Glutamatergic neuron (in vitro differentiated cells): Measurements from ENCODE around the gene AHNAK2. TPM values are rescaled to one million over a fixed set of nuclear protein-coding genes. Genes with fewer than 3 reads are reported as not detected.

Source experiments
- DNase-seq: peaks from one replicate; pipeline ENCODE4 v3.0.0; 2022
- H3K27ac Mint-ChIP-seq: one replicate; pipeline ENCODE4 v1.8.0; 2020; ENCODE audit warnings: mild to moderate bottlenecking, mixed read lengths, inconsistent platforms; ENCODE audit not compliant: unreplicated experiment
- H3K27me3 Mint-ChIP-seq: one replicate; pipeline ENCODE4 v1.8.0; 2020; ENCODE audit warnings: mild to moderate bottlenecking, moderate library complexity, mixed read lengths, inconsistent platforms; ENCODE audit not compliant: unreplicated experiment
- H3K36me3 Mint-ChIP-seq: one replicate; pipeline ENCODE4 v1.8.0; 2020; ENCODE audit warnings: mild to moderate bottlenecking, mixed read lengths, inconsistent platforms; ENCODE audit not compliant: unreplicated experiment
- H3K4me1 Mint-ChIP-seq: one replicate; pipeline ENCODE4 v1.8.0; 2020; ENCODE audit warnings: mild to moderate bottlenecking, low read depth, mixed read lengths, inconsistent platforms; ENCODE audit not compliant: unreplicated experiment
- H3K4me3 Mint-ChIP-seq: one replicate; pipeline ENCODE4 v1.8.0; 2020; ENCODE audit warnings: mild to moderate bottlenecking, mixed read lengths, inconsistent platforms; ENCODE audit not compliant: unreplicated experiment
- H3K9me3 Mint-ChIP-seq: one replicate; pipeline ENCODE4 v1.8.0; 2020; ENCODE audit warnings: mild to moderate bottlenecking, moderate library complexity, mixed read lengths, inconsistent platforms; ENCODE audit not compliant: unreplicated experiment
- total RNA-seq: library from RNA; stranded (reverse); fragmentation: NEBNext Ultra II Directional; extraction: Animal tissue kit (Norgen Biotek cat#: 25700); gene quantifications from one replicate; pipeline ENCODE4 v1.2.1, GENCODE V29; 2021; ENCODE audit not compliant: unreplicated experiment
- TF ChIP-seq, protein P1 (sequence below): fragments of 200-600 bp; sonication (generic); IDR thresholded peaks from one replicate; pipeline ENCODE4 v1.5.0; 2021; ENCODE audit not compliant: partially characterized antibody, unreplicated experiment

Gene AHNAK2
- total RNA-seq, 1 donor from 2014 or later, result 44.8 TPM

DNA sequence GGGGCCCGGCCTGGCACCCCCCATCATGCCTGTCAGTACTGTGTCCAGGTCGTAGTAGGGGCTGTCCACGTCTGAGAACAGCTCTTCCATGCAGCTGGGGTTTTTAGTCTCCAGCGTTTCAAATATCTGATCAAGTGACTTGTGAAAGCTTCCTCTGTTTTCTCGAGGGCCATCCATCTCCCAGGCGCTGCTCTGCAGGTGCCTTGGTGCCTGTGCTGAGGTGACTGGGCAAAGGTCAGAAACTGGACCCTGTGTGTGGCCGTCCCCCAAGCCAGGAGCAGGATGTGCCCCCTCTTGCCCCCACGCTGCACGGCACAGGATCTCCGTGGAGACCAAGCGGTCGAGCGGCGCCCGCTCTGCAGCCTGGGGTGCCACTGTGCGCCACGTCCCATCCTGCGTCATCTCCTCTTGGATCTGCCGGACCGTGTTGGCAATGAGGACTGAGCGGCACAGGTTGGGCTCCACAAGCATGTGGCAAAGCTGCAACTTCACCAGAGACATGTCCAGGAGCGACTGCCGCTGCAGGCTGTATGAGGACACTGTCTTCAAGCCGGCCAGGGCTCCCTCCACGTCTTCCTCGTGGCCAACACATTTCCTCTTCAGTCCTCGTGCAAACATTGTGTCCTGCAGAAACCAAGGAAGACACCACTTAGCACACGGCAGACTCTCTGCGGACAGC lies 33.3 kb upstream of the AHNAK2 start:
- peaks cover 8% of the 10 kb centered on the region for H3K27me3 Mint-ChIP-seq
- TF ChIP-seq, protein P1, sequence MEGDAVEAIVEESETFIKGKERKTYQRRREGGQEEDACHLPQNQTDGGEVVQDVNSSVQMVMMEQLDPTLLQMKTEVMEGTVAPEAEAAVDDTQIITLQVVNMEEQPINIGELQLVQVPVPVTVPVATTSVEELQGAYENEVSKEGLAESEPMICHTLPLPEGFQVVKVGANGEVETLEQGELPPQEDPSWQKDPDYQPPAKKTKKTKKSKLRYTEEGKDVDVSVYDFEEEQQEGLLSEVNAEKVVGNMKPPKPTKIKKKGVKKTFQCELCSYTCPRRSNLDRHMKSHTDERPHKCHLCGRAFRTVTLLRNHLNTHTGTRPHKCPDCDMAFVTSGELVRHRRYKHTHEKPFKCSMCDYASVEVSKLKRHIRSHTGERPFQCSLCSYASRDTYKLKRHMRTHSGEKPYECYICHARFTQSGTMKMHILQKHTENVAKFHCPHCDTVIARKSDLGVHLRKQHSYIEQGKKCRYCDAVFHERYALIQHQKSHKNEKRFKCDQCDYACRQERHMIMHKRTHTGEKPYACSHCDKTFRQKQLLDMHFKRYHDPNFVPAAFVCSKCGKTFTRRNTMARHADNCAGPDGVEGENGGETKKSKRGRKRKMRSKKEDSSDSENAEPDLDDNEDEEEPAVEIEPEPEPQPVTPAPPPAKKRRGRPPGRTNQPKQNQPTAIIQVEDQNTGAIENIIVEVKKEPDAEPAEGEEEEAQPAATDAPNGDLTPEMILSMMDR, result no peak
- H3K27ac Mint-ChIP-seq, result peak overlapping the region; percentile 86
- peaks cover 59% of the 10 kb centered on the region for H3K4me1 Mint-ChIP-seq
- no peaks in the 10 kb centered on the region for H3K36me3 Mint-ChIP-seq
- peak overlapping the region; percentile 69 for H3K4me3 Mint-ChIP-seq
- H3K9me3 Mint-ChIP-seq, result peaks cover 12% of the 10 kb centered on the region
- DNase-seq, result no peak

DNA sequence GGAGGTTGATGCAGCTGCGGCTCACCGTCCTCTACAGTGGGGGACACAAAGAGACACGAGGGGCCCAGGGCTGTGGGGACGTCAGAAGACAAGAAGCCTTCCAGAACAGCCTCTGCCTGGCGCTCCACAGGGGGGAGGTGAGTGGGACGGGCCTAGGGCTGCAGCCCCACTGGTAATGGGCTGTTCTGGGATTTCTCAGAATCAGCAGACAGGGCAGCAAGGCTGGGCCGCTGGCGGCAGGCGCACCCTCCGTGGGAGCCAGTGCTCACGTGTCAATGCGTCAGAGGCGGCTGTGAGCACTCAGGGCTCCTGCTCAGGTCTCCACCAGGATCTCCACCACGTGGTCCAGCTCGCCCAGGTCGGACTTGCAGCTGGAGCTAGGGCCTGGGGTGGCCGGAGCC lies 32.7 kb upstream of the AHNAK2 start:
- TF ChIP-seq, protein P1, result no peak
- Mint-ChIP-seq H3K27me3 (peaks cover 9% of the 10 kb centered on the region), H3K36me3 (no peaks in the 10 kb centered on the region)

DNA sequence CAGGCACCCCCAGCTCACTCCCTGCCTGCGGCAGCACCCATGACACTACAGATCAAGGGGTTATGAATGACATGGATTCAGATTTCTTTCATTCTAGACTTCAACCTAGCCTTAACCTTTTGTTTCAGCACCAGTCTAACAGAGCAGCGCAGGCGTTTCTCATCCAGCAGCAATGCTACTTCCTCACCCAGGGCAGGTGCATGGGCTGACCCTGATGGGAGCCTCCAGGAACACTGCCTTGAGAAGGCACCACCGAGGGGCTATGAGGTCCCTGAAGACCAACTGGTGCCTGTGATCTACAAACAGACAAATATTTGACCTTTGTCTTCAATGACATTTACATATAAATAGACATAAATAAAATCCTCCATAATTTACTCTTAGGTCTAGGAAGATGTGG lies 31.9 kb upstream of the AHNAK2 start:
- DNase-seq, result no peak
- Mint-ChIP-seq H3K27me3 (peaks cover 7% of the 10 kb centered on the region), H3K9me3 (peaks cover 10% of the 10 kb centered on the region), H3K4me1 (peaks cover 49% of the 10 kb centered on the region), H3K4me3 (no peak overlapping the region), H3K36me3 (no peaks in the 10 kb centered on the region), H3K27ac (no peak overlapping the region)
- TF ChIP-seq, protein P1, result no peak

More for the DNA sequence above, 32.7 kb upstream of the AHNAK2 start:
- Mint-ChIP-seq H3K4me1 (peaks cover 55% of the 10 kb centered on the region), H3K4me3 (no peak overlapping the region), H3K27ac (no peak overlapping the region), H3K9me3 (peaks cover 10% of the 10 kb centered on the region)
- no peak for DNase-seq

DNA sequence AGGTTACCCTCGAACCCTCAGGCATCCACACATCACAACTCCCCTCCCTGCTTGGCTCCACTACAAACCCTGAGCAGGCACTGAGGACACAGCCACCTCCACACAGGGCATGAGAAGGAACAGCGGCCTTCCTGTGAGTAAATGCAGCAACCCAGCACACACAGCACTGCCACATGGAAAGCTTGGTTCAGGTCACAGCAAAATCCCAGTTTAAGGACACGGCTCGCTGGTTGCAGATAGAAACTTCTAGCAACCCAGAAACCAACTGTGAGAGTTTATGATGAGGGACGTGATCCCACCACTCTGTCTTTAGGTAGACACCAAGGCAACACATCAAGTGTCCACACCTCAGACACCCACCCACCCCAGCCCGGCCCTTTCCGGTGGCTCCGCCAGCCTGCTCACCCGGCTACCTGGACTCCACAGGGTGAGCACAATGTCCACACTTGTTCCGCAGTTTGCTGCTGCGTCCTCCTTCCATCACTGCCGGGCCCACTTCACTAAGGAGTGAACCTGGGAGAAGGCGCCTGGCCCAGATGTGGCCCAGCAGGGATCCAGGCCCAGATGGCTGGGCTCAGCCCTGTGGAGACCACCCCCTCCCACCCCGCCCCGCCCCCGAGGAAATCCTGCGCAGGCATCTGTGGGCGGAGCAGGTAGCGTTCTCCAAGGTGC lies 29.6 kb upstream of the AHNAK2 start:
- no peaks in the 10 kb centered on the region for H3K36me3 Mint-ChIP-seq
- H3K9me3 Mint-ChIP-seq, result no peaks in the 10 kb centered on the region
- peaks cover 25% of the 10 kb centered on the region for H3K4me1 Mint-ChIP-seq
- DNase-seq, result no peak
- H3K4me3 Mint-ChIP-seq, result no peak overlapping the region
- H3K27me3 Mint-ChIP-seq, result peaks cover 2% of the 10 kb centered on the region
- TF ChIP-seq, protein P1, result no peak
- peak overlapping the region; percentile 15 for H3K27ac Mint-ChIP-seq
